CD4-positive, alpha-beta T cell treated with Interferon alpha-2 for 1 hour (primary cell): ENCODE data around the gene BHLHE23.

Experiments used
- DNase-seq, 2 donors: peaks; one replicate each; pipeline ENCODE4 v3.0.0-alpha.2; 2020 to 2022

The BHLHE23 gene

GRCh38 chr20:63024573-63025392 is 18.0 kb upstream of the BHLHE23 start:
- DNase-seq: no peak

- DNase-seq: no peak
Measured at GRCh38 chr20:63023936-63024571, 17.3 kb upstream of the BHLHE23 start.

- DNase-seq: no peak
Measured at GRCh38 chr20:63023071-63023935, 16.5 kb upstream of the BHLHE23 start.

GRCh38 chr20:63022501-63022900 is 15.7 kb upstream of the BHLHE23 start:
- DNase-seq: no peak

- no peak for DNase-seq
Measured at GRCh38 chr20:63021356-63022321, 14.9 kb upstream of the BHLHE23 start.

GRCh38 chr20:63020681-63021080 is 13.9 kb upstream of the BHLHE23 start:
- DNase-seq: no peak

- DNase-seq: no peak
Measured at GRCh38 chr20:63017826-63018411, 11.2 kb upstream of the BHLHE23 start.

GRCh38 chr20:63017076-63017825 is 10.5 kb upstream of the BHLHE23 start:
- DNase-seq: no peak

GRCh38 chr20:63016514-63017075 is 9.8 kb upstream of the BHLHE23 start:
- DNase-seq: no peak

- DNase-seq: no peak
Measured at GRCh38 chr20:63015662-63016361, 9.0 kb upstream of the BHLHE23 start.

- DNase-seq: no peak
Measured at GRCh38 chr20:63015147-63015661, 8.4 kb upstream of the BHLHE23 start.

GRCh38 chr20:63014710-63015109 is 7.9 kb upstream of the BHLHE23 start:
- DNase-seq: no peak

GRCh38 chr20:63014287-63014686 is 7.5 kb upstream of the BHLHE23 start:
- no peak for DNase-seq

GRCh38 chr20:63013207-63013606 is 6.4 kb upstream of the BHLHE23 start:
- no peak for DNase-seq

GRCh38 chr20:63011798-63012197 is 5.0 kb upstream of the BHLHE23 start:
- DNase-seq: no peak

- peak; percentile 49 to 72 for DNase-seq
Measured at GRCh38 chr20:63009988-63010769, 3.4 kb upstream of the BHLHE23 start.

GRCh38 chr20:63009045-63009961 is 2.5 kb upstream of the BHLHE23 start:
- peak; percentile 79 to 87 for DNase-seq

- no peak for DNase-seq
Measured at GRCh38 chr20:63008541-63009044, 1.8 kb upstream of the BHLHE23 start.
